ENCODE measurements around the gene RPP21. TPM values are rescaled to one million over a fixed set of nuclear protein-coding genes. Genes with fewer than 3 reads are reported as not detected.

RPP21 gene
- total RNA-seq, 1 donor: 24.6 TPM

DNA sequence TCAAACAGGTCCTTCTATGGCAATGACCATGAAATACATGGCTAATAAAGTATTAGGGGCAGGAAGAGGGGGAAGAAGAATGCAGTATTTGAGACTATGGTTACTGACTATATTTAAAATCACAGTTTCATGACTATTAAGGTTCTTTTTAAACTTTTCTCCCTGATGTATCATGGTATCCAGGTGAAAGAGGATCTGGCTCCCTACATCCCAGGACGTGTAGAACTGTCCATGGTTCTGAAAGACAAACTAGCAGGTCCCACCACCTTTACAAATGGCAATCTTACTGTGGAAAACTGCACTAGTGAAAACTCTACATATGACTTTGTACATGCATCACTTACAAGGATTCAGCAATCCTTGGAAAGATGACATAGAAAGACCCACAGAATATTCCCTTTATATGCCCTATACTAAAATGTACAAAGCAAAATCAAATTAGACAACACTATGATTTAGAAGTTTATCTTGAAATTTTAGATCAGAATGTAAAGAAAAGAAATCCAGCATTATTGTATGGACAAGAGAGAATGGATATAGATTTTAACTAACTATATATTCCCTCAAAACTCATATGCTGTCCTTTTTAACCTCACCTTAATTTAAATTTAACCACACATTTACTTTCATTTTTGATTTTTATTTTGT, 33.5 kb downstream of the RPP21 start:
- Histone ChIP-seq H3K27me3 (ENCODE audit: insufficient read depth, low read length) (peaks cover 12% of the 10 kb centered on the region), H3K79me2 (ENCODE audit: insufficient read depth, low read length) (no peaks in the 10 kb centered on the region), H3K27ac (ENCODE audit: low read depth, low read length) (no peak overlapping the region), H3K9me3 (ENCODE audit: low read depth, low read length) (no peaks in the 10 kb centered on the region), H4K20me1 (ENCODE audit: insufficient read depth, low read length) (no peaks in the 10 kb centered on the region), H3K4me1 (ENCODE audit: insufficient read depth, low read length) (no peaks in the 10 kb centered on the region), H3K4me2 (ENCODE audit: insufficient read depth, low read length) (no peak overlapping the region), H3K36me3 (ENCODE audit: insufficient read depth, low read length) (no peaks in the 10 kb centered on the region), H2AFZ (ENCODE audit: low read length) (no peak overlapping the region), H3K4me3 (ENCODE audit: insufficient read depth, low read length) (no peak overlapping the region)
- TF ChIP-seq, protein P1, sequence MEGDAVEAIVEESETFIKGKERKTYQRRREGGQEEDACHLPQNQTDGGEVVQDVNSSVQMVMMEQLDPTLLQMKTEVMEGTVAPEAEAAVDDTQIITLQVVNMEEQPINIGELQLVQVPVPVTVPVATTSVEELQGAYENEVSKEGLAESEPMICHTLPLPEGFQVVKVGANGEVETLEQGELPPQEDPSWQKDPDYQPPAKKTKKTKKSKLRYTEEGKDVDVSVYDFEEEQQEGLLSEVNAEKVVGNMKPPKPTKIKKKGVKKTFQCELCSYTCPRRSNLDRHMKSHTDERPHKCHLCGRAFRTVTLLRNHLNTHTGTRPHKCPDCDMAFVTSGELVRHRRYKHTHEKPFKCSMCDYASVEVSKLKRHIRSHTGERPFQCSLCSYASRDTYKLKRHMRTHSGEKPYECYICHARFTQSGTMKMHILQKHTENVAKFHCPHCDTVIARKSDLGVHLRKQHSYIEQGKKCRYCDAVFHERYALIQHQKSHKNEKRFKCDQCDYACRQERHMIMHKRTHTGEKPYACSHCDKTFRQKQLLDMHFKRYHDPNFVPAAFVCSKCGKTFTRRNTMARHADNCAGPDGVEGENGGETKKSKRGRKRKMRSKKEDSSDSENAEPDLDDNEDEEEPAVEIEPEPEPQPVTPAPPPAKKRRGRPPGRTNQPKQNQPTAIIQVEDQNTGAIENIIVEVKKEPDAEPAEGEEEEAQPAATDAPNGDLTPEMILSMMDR (IDR thresholded peaks at IDR 0.05; ENCODE audit: extremely low read depth, low read depth, low read length): no peak
- no peak for DNase-seq (ENCODE audit: insufficient read length, low spot score, missing footprints)

DNA sequence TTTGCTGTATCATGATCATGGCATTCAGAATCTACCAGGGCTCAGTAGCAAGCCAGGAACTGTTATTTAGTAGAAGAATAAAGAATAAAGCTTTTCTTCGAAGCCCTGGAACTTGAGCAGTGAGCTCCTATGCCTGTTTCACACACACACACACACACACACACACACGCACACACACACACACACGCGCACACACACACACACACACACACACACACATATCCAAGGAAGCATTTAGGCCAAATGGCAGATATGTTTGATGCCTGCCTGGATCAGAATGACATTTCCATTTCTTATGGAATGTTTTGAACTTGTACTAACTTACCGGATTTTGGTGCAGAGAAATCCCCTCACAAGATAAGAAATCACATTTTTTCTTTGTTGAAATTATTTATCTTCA, 35.5 kb downstream of the RPP21 start:
- H3K4me1 ChIP-seq (ENCODE audit: insufficient read depth, low read length): no peaks in the 10 kb centered on the region
- no peak overlapping the region for H3K4me2 ChIP-seq (ENCODE audit: insufficient read depth, low read length)
- H3K4me3 ChIP-seq (ENCODE audit: insufficient read depth, low read length): no peak overlapping the region
- TF ChIP-seq, protein P1 (IDR thresholded peaks at IDR 0.05; ENCODE audit: extremely low read depth, low read depth, low read length): no peak
- H3K9me3 ChIP-seq (ENCODE audit: low read depth, low read length): no peaks in the 10 kb centered on the region
- H2AFZ ChIP-seq (ENCODE audit: low read length): no peak overlapping the region
- no peaks in the 10 kb centered on the region for H4K20me1 ChIP-seq (ENCODE audit: insufficient read depth, low read length)
- no peaks in the 10 kb centered on the region for H3K36me3 ChIP-seq (ENCODE audit: insufficient read depth, low read length)
- no peak for DNase-seq (ENCODE audit: insufficient read length, low spot score, missing footprints)
- no peaks in the 10 kb centered on the region for H3K79me2 ChIP-seq (ENCODE audit: insufficient read depth, low read length)
- H3K27ac ChIP-seq (ENCODE audit: low read depth, low read length): no peak overlapping the region
- H3K27me3 ChIP-seq (ENCODE audit: insufficient read depth, low read length): peaks cover 22% of the 10 kb centered on the region

DNA sequence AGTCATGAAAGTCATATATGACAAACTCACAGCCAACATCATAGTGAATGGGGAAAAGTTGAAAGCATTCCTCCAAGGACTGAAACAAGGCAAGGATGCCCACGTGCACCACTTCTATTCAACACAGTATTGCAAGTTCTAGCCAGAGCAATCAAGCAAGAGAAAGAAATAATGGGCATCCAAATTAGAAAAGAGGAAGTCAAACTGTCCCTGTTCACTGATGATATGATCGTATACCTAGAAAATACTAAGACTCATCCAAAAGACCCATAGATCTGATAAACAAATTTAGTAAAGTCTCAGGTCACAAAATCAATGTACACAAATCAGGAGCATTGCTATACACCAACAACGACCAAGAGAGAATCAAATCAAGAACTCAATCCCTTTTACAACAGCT, 41.2 kb downstream of the RPP21 start:
- peaks cover 34% of the 10 kb centered on the region for H3K27me3 ChIP-seq (ENCODE audit: insufficient read depth, low read length)
- H2AFZ ChIP-seq (ENCODE audit: low read length): no peak overlapping the region
- no peak overlapping the region for H3K4me3 ChIP-seq (ENCODE audit: insufficient read depth, low read length)
- H4K20me1 ChIP-seq (ENCODE audit: insufficient read depth, low read length): no peaks in the 10 kb centered on the region
- H3K4me2 ChIP-seq (ENCODE audit: insufficient read depth, low read length): no peak overlapping the region
- TF ChIP-seq, protein P1 (IDR thresholded peaks at IDR 0.05; ENCODE audit: extremely low read depth, low read depth, low read length): no peak
- no peaks in the 10 kb centered on the region for H3K79me2 ChIP-seq (ENCODE audit: insufficient read depth, low read length)
- no peak overlapping the region for H3K27ac ChIP-seq (ENCODE audit: low read depth, low read length)
- no peaks in the 10 kb centered on the region for H3K9me3 ChIP-seq (ENCODE audit: low read depth, low read length)
- no peaks in the 10 kb centered on the region for H3K4me1 ChIP-seq (ENCODE audit: insufficient read depth, low read length)
- no peaks in the 10 kb centered on the region for H3K36me3 ChIP-seq (ENCODE audit: insufficient read depth, low read length)
- no peak for DNase-seq (ENCODE audit: insufficient read length, low spot score, missing footprints)

DNA sequence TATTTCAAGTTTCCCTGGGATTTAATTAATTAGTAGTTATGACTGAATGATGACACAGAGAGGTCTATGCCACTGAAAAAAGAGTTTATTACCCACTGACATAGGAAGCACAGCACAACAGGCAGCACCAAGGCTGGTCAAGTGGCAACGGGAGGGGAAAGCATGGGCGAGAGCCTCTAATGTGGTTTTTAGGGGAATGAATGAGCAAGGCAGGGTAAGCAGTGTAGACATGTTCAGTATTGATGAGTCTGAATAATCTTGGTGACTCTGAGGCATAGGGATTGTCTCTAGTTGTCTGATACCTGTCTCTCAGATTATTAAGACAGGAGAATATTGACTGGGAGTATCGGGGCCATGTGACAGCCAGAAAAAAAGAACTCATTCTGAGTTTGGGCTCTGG, 46.3 kb downstream of the RPP21 start:
- no peaks in the 10 kb centered on the region for H4K20me1 ChIP-seq (ENCODE audit: insufficient read depth, low read length)
- H3K4me2 ChIP-seq (ENCODE audit: insufficient read depth, low read length): no peak overlapping the region
- H2AFZ ChIP-seq (ENCODE audit: low read length): no peak overlapping the region
- no peak overlapping the region for H3K27ac ChIP-seq (ENCODE audit: low read depth, low read length)
- no peaks in the 10 kb centered on the region for H3K36me3 ChIP-seq (ENCODE audit: insufficient read depth, low read length)
- H3K27me3 ChIP-seq (ENCODE audit: insufficient read depth, low read length): peaks cover 38% of the 10 kb centered on the region
- TF ChIP-seq, protein P1 (IDR thresholded peaks at IDR 0.05; ENCODE audit: extremely low read depth, low read depth, low read length): no peak
- no peaks in the 10 kb centered on the region for H3K79me2 ChIP-seq (ENCODE audit: insufficient read depth, low read length)
- no peaks in the 10 kb centered on the region for H3K4me1 ChIP-seq (ENCODE audit: insufficient read depth, low read length)
- DNase-seq (ENCODE audit: insufficient read length, low spot score, missing footprints): no peak
- H3K4me3 ChIP-seq (ENCODE audit: insufficient read depth, low read length): no peak overlapping the region
- no peaks in the 10 kb centered on the region for H3K9me3 ChIP-seq (ENCODE audit: low read depth, low read length)
